NCI-H2029 treated with DMSO at 0.1 percent for 48 hours (cell line): ENCODE measurements around the gene PIGK.

Experiments
- DNase-seq: peaks from one replicate; lab custom pipeline; 2025; lab: John Stamatoyannopoulos, UW

PIGK gene

GRCh38 chr1:77039111-77039510 is 180.1 kb downstream of the PIGK start:
- no peak for DNase-seq
